NT2/D1 (cell line): ENCODE data around the gene CELF2.

Source experiments
- DNase-seq: peaks from one replicate; pipeline ENCODE4 v3.0.0-alpha.2; 2011; ENCODE audit warnings: low read depth, low spot score
- H3K27me3 ChIP-seq: 2 replicates; pipeline ENCODE4 v1.6.0; 2011; ENCODE audit warnings: mild to moderate bottlenecking; ENCODE audit not compliant: insufficient read length, insufficient read depth
- H3K36me3 ChIP-seq: 2 replicates; pipeline ENCODE4 v1.6.1; 2011; ENCODE audit warnings: mild to moderate bottlenecking, low read length, mixed read lengths; ENCODE audit not compliant: insufficient read depth, insufficient read length
- H3K4me1 ChIP-seq: 2 replicates; pipeline ENCODE4 v1.5.1; 2011; ENCODE audit not compliant: insufficient read depth, insufficient read length
- H3K4me3 ChIP-seq: 2 replicates; pipeline ENCODE4 v1.5.1; 2011; ENCODE audit warnings: low read depth; ENCODE audit not compliant: insufficient read length
- H3K9ac ChIP-seq: 2 replicates; pipeline ENCODE4 v1.6.0; 2011; ENCODE audit warnings: low read depth; ENCODE audit not compliant: insufficient read length
- H3K9me3 ChIP-seq: 2 replicates; pipeline ENCODE4 v1.5.1; 2011; ENCODE audit warnings: mild to moderate bottlenecking, low read length; ENCODE audit not compliant: insufficient read depth
- SUZ12 ChIP-seq: IDR thresholded peaks from 2 replicates; pipeline ENCODE4 v1.6.1; 2011; ENCODE audit not compliant: insufficient read length, insufficient read depth; ENCODE audit errors: extremely low read depth
- YY1 ChIP-seq: IDR thresholded peaks from 2 replicates; pipeline ENCODE4 v1.6.1; 2011; ENCODE audit not compliant: insufficient read length, insufficient read depth
- ZNF274 ChIP-seq: IDR thresholded peaks from 2 replicates; pipeline ENCODE4 v1.6.1; 2011; ENCODE audit warnings: mild to moderate bottlenecking, low read depth, low read length

Gene CELF2

GRCh38 chr10:11148142-11149028, 130.7 kb downstream of the CELF2 start:
- Histone ChIP-seq H3K4me1 (peaks cover 2% of the 10 kb centered on the region), H3K9ac (no peak overlapping the region), H3K9me3 (no peaks in the 10 kb centered on the region), H3K36me3 (no peaks in the 10 kb centered on the region), H3K4me3 (no peak overlapping the region), H3K27me3 (no peaks in the 10 kb centered on the region)
- DNase-seq, result no peak
- TF ChIP-seq SUZ12 (no peak), YY1 (no peak), ZNF274 (no peak)

DNA sequence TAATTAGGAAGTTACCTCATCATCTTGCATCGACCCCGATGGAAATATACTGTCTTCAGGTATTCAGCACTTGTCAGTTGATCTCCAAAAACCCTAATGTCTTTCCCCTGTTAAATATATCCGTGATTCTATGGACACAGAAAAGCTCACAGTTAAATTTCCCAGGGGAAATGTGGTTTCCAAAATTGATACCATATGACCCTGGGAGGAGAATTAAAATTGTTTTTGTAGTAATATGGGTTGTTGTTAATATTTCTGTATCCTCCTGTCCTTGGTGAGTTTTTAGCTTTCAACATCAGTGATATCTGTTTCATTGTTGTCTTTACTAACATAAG, 132.1 kb downstream of the CELF2 start:
- Histone ChIP-seq H3K9ac (no peak overlapping the region), H3K9me3 (no peaks in the 10 kb centered on the region), H3K27me3 (no peaks in the 10 kb centered on the region), H3K4me1 (peaks cover 2% of the 10 kb centered on the region), H3K36me3 (no peaks in the 10 kb centered on the region), H3K4me3 (no peak overlapping the region)
- no peak for DNase-seq
- no peak for TF ChIP-seq SUZ12
- TF ChIP-seq ZNF274, result no peak
- TF ChIP-seq YY1, result no peak

GRCh38 chr10:11150231-11150731, 132.6 kb downstream of the CELF2 start:
- no peak overlapping the region for H3K9ac ChIP-seq
- no peaks in the 10 kb centered on the region for H3K9me3 ChIP-seq
- TF ChIP-seq ZNF274 (no peak), YY1 (no peak), SUZ12 (no peak)
- peaks cover 2% of the 10 kb centered on the region for H3K4me1 ChIP-seq
- H3K36me3 ChIP-seq, result no peaks in the 10 kb centered on the region
- no peak for DNase-seq
- H3K4me3 ChIP-seq, result no peak overlapping the region
- no peaks in the 10 kb centered on the region for H3K27me3 ChIP-seq

DNA sequence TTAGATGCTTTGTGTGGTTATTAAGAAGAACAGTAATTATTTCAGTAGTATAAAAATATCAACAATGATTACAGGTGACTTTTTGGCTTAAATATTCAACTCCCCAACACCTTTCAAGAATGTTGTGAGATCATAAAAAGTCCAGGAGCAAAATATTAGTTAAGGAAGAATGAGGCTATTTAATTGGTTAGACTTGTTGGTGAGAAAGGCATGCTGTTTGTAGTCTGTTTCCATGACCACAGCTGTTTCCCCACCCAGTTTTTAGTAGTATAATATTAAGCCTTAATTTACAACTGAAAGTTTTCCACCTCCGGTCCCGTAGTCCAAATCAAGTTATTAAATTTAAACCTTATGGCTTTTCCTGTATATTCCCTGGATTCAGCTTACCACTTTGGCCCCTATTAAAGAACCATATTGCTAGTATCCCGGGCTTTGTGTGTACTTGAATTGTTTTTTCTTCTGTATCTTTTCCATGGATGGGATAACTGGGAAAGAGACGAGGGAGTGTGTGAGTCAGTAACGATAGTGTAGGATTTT, 133.3 kb downstream of the CELF2 start:
- TF ChIP-seq ZNF274, result no peak
- no peak for TF ChIP-seq SUZ12
- no peak for TF ChIP-seq YY1
- peaks cover 2% of the 10 kb centered on the region for H3K4me1 ChIP-seq
- no peak overlapping the region for H3K4me3 ChIP-seq
- no peaks in the 10 kb centered on the region for H3K27me3 ChIP-seq
- H3K9me3 ChIP-seq, result no peaks in the 10 kb centered on the region
- no peak for DNase-seq
- H3K9ac ChIP-seq, result no peak overlapping the region
- H3K36me3 ChIP-seq, result no peaks in the 10 kb centered on the region

- Histone ChIP-seq H3K36me3 (no peaks in the 10 kb centered on the region), H3K4me1 (peaks cover 2% of the 10 kb centered on the region), H3K9me3 (no peaks in the 10 kb centered on the region), H3K4me3 (no peak overlapping the region), H3K9ac (no peak overlapping the region), H3K27me3 (no peaks in the 10 kb centered on the region)
- no peak for TF ChIP-seq YY1
- no peak for TF ChIP-seq SUZ12
- TF ChIP-seq ZNF274, result no peak
- no peak for DNase-seq
Observed at GRCh38 chr10:11152801-11153200, 135.1 kb downstream of the CELF2 start.

DNA sequence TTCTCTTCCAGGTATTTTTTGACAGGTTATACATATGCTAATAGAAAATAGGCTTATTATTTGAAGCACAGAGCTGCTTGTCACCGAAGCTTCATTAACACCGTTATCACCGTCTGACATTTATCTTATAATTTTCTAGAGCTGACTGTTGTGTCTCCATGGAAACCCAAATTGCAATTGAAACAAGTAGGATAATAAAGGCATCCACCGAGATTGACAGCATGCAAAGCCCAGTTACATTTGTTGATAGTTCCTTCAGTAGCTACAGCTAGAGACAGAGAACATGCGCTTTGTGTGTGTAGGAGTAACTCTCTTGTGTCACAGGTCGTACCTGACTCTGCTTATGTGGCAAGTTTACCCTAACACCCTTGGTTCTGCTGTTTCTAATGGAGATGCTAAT, 135.6 kb downstream of the CELF2 start:
- TF ChIP-seq SUZ12 (no peak), YY1 (no peak), ZNF274 (no peak)
- H3K9ac ChIP-seq, result no peak overlapping the region
- H3K9me3 ChIP-seq, result no peaks in the 10 kb centered on the region
- H3K27me3 ChIP-seq, result no peaks in the 10 kb centered on the region
- no peaks in the 10 kb centered on the region for H3K4me1 ChIP-seq
- DNase-seq, result no peak
- H3K4me3 ChIP-seq, result no peak overlapping the region
- H3K36me3 ChIP-seq, result no peaks in the 10 kb centered on the region

DNA sequence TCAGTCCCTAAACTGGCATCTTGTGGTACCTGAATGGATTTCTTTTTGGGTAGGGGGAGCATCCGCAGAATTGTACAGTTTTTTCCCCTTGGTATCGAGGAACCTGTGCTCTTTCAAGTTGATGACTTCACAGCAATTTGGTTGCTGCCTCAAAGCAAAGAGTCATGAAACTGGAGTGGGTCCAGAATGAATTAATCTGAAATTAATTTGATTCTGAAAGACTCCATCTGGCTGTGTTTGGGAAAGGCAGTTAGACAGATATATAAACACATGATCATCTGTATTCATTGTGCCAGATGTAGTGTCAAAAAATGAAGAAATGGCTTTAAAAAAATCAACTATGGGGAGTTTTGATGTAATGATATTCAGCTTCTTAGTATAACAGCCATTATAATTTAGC, 136.1 kb downstream of the CELF2 start:
- Histone ChIP-seq H3K9ac (no peak overlapping the region), H3K4me1 (no peaks in the 10 kb centered on the region), H3K4me3 (no peak overlapping the region), H3K36me3 (no peaks in the 10 kb centered on the region), H3K9me3 (no peaks in the 10 kb centered on the region), H3K27me3 (no peaks in the 10 kb centered on the region)
- no peak for TF ChIP-seq YY1
- no peak for TF ChIP-seq SUZ12
- no peak for TF ChIP-seq ZNF274
- no peak for DNase-seq

DNA sequence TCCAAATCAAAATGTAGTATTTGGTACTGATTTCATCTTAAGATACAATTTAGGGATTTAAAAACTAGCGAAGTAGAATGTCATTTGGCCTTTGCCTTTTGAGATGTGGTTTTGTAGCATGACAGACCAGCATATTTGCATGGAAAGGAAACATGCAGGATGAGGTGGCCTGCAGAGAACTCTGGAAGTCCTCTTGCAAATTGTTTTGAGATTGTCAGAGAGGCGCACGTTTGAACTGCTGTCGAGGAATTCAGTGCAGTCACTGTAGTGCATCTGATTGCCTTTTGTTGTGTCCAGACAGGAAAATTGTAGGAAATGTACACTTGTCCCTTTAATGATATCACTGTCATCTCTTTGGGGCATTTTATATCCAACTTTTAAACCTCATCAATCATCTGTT, 136.7 kb downstream of the CELF2 start:
- H3K9ac ChIP-seq, result no peak overlapping the region
- no peaks in the 10 kb centered on the region for H3K9me3 ChIP-seq
- H3K4me1 ChIP-seq, result no peaks in the 10 kb centered on the region
- DNase-seq, result no peak
- no peak overlapping the region for H3K4me3 ChIP-seq
- no peaks in the 10 kb centered on the region for H3K36me3 ChIP-seq
- H3K27me3 ChIP-seq, result no peaks in the 10 kb centered on the region
- no peak for TF ChIP-seq SUZ12
- no peak for TF ChIP-seq YY1
- no peak for TF ChIP-seq ZNF274
